Measurements from ENCODE around the gene DNAJC13.
"Not testable (repeated sequence)": the region's sequence is repeated elsewhere in the genome, so short reads cannot be mapped to it uniquely, and the experiment has no call there.

The DNAJC13 gene

DNA sequence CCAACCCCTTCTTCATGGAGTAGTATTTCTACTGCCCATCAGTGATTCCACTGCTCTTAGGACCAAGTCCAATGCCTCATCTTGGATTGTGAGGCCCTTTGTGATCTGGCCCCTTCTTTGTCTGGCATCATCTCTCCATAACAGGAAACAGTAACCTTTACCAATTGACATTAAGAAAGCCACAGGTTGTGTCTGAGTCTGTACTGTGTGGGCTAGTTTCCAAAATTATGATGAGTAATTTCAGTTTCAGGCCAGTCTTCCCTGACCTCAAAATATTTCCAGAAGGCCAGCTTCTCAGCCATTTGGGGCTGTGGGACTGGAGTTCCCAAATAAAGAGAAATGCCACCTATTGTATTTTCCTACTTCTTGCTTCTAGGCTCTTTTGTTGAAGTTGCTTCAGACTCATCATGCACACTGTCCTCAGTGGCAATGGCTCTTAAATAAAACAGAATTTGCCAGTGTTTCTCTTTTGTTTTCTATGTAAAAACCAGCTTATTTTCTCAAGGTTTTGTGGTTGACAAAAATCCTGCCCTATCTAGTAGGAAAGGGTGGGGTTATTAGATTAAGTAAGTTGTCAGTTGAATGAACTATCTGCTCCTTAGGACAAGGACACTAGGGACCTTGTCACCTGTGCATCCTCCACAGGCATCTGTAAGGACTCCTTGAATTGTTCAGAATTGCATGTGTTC lies 132.7 kb downstream of the DNAJC13 start:
- H3K36me3 ChIP-seq (replicated peaks) = no peaks in the 10 kb centered on the region
- H3K27me3 ChIP-seq (ENCODE audit: low read depth) = no peaks in the 10 kb centered on the region
- peaks cover 18% of the 10 kb centered on the region for H3K4me1 ChIP-seq
- no peaks in the 10 kb centered on the region for H3K9me3 ChIP-seq
- H3K4me3 ChIP-seq = no peak overlapping the region
- in situ Hi-C loops (cut with MboI; ENCODE audit: low sequenced_read_pairs) = no loop called here
- DNase-seq (ENCODE audit: low spot score in 2 of 2) = no peak

DNA sequence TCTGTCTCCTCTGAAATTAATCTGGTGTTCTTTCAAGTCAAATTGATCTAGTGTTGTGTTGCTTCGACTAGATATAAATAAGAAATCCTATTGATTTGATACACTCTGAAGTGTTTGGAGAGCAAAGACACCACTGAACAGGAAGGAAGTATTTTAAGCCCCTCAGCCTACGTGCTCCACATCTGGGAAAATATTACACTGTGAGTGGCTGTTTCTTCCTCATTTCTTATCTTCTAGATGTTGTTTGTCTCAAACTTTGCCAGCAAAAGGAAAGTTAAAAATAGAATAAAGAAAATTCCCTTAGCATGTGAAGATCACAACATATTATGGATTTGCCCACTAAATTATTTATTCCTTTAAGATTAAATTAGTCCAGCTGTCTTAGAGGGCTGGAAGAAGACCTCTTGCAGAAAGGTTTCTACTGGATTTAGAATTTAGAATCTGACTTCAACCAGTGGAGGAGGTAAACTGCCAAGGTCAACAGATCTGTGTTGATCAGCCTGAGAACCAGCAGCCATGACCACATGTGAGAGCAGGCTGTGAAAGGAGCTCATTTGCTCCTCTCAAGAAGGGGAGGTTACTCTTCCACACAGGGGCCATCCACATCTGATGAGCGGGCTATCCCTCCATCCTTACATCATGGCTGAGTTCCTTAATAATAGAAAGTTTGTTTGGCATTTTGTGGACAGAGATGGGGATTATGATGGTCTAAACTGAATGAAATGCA lies 133.4 kb downstream of the DNAJC13 start:
- in situ Hi-C loops (cut with MboI; ENCODE audit: low sequenced_read_pairs) = no loop called here
- H3K4me1 ChIP-seq = peaks cover 18% of the 10 kb centered on the region
- DNase-seq (ENCODE audit: low spot score in 2 of 2) = no peak
- H3K27me3 ChIP-seq (ENCODE audit: low read depth) = no peaks in the 10 kb centered on the region
- H3K36me3 ChIP-seq (replicated peaks) = no peaks in the 10 kb centered on the region
- H3K9me3 ChIP-seq = no peaks in the 10 kb centered on the region
- no peak overlapping the region for H3K4me3 ChIP-seq

DNA sequence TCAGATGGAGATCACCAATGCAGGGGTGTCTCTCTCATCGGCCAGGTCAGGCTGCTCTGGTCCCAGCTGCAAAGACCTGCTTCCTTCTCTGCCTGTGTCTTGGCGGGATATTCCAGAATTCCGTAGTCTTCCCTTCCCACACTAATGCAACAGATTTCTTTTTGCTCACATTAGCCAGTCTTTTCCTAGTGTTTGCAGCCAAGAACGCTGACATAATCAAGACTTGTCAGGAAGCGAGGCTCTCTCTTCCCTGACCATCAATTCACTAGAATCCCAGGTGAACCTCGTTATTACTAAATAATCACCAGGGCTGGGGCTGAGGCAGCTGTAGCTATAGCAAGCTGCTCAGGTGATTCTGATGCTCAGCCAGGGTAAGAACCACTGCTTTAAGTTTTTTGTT lies 136.5 kb downstream of the DNAJC13 start:
- Histone ChIP-seq H3K9me3 (no peaks in the 10 kb centered on the region), H3K4me3 (no peak overlapping the region), H3K27me3 (ENCODE audit: low read depth) (no peaks in the 10 kb centered on the region), H3K36me3 (replicated peaks) (no peaks in the 10 kb centered on the region), H3K4me1 (peaks cover 22% of the 10 kb centered on the region)
- DNase-seq (ENCODE audit: low spot score in 2 of 2) = no peak
- in situ Hi-C loops (cut with MboI; ENCODE audit: low sequenced_read_pairs) = no loop called here

DNA sequence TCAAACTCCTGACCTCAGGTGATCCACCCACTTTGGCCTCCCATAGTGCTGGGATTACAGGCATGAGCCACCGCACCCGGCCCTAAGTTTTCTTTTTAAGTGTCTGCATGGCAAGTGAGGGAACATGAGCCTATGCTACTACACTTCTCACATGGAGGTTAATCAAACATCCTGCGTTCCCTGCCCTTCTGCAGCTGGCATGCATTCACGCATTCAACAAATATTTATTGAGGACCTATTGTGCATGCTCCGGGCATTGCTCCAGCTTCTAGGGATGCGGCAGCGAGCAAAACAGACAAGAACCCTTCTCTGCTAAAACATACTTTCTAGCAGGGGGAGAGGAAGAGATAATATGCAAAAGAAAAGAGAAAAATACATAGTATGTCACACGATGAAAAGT lies 137.1 kb downstream of the DNAJC13 start:
- Histone ChIP-seq H3K4me1 (peaks cover 22% of the 10 kb centered on the region), H3K27me3 (ENCODE audit: low read depth) (no peaks in the 10 kb centered on the region), H3K4me3 (no peak overlapping the region), H3K9me3 (no peaks in the 10 kb centered on the region), H3K36me3 (replicated peaks) (no peaks in the 10 kb centered on the region)
- in situ Hi-C loops (cut with MboI; ENCODE audit: low sequenced_read_pairs) = no loop called here
- DNase-seq (ENCODE audit: low spot score in 2 of 2) = peak; percentile 29 to 61

DNA sequence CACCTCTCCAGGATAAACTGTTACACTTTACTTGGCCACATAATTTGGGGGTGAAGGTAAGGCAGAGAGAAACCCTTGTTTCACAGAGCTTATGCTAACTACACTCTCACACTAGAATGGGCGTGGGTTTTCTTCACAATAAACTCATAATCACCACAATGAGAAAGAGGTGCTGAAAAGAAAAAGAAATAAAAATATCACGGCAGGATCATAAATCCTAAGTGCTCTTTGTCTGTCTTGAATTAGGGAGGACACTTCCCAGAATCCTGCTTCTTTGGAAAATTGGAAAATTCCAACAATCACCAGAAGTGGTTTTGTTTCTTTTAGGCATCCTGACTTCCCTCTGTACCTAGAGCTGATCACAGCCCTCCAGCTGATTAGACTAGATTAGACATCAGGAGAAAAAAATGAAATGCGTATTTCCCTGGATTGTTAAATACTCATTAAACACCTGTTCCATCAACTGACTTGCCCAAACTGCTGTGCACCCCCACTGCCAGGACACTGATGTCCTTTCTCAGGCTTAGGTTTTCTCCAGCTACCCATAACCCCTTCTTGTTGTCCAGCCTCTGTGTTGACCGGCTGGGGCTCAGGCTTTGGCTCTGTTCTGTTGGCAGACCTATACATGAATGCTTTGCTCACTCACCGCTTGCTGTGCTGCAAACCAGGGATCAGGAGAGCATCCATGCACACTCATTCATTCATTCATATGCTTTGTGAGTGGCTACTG lies 138.2 kb downstream of the DNAJC13 start:
- H3K36me3 ChIP-seq (replicated peaks) = no peaks in the 10 kb centered on the region
- no peaks in the 10 kb centered on the region for H3K27me3 ChIP-seq (ENCODE audit: low read depth)
- H3K9me3 ChIP-seq = no peaks in the 10 kb centered on the region
- H3K4me1 ChIP-seq = peaks cover 22% of the 10 kb centered on the region
- peak; percentile 30 to 77 for DNase-seq (ENCODE audit: low spot score in 2 of 2)
- in situ Hi-C loops (cut with MboI; ENCODE audit: low sequenced_read_pairs) = no loop called here
- no peak overlapping the region for H3K4me3 ChIP-seq

DNA sequence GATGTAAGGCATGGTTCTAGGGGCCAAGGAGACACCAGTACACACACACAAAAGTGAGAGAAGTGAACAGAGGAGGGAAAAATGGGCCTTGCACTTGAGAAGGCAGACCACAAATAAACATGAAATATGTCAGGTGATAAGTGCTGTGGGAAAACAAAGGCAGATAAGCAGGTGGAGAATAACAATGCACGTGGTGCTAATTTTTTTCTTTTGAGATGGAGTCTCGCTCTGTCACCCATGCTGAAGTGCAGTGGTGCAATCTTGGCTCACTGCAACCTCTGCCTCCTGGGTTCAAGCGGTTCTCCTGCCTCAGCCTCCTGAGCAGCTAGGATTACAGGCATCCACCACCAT lies 138.7 kb downstream of the DNAJC13 start:
- H3K36me3 ChIP-seq (replicated peaks); in situ Hi-C loops (cut with MboI; ENCODE audit: low sequenced_read_pairs); DNase-seq (ENCODE audit: low spot score in 2 of 2); H3K4me3 ChIP-seq; H3K27me3 ChIP-seq (ENCODE audit: low read depth); H3K9me3 ChIP-seq: not testable (repeated sequence)
- H3K4me1 ChIP-seq = peaks cover 22% of the 10 kb centered on the region

DNA sequence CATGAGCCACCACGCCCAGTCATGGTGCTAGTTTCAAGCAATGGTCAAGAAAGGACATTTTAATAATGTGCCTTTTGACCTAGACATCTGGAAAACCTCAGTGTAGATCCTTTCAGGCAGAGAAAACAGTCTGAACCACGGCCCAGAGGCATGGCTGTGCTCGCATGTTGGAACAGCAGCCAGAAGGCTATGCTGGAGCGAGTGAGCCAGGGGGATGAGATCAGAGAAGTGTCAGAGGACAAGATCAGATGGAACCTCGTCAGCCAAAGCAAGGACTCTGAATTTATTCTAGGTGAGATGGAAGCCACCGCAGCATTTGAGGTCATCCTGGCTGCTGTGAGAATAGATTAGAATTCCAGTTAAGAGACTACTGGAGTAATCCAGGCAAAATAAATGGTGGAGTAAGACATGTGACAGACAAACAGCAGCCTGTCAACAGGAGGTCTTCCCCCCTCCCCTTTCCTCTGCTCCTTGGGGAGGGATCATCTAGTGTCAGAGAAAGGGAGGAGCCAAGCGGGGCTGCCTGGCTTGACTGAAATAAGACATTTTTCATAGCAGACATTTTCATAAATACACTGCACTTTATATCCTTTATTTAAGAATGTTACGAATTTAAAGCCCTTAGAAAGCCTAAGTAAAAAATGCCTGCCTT lies 139.3 kb downstream of the DNAJC13 start:
- Histone ChIP-seq H3K4me1 (peaks cover 22% of the 10 kb centered on the region), H3K4me3 (no peak overlapping the region), H3K9me3 (no peaks in the 10 kb centered on the region), H3K27me3 (ENCODE audit: low read depth) (no peaks in the 10 kb centered on the region), H3K36me3 (replicated peaks) (no peaks in the 10 kb centered on the region)
- DNase-seq (ENCODE audit: low spot score in 2 of 2) = no peak
- in situ Hi-C loops (cut with MboI; ENCODE audit: low sequenced_read_pairs) = no loop called here

DNA sequence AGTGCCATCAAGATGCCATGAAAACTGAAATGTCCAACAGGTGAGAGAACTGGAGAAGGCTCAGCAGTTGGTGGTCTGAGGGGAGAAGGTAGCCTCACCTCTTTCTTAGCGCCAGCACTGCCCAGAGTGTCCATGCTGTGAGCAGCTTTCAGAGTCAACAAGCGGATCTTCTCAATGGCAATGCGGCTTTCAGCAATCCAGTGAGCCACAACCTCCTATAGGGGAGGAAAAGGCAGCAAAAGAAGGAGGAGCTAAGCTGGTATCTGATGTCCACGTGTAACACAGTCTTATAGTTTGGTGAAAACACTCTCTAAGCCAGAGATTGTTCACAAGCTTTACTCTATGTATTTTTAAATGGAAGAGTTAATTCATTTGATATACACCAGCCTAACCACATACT lies 143.7 kb downstream of the DNAJC13 start:
- no peak for DNase-seq (ENCODE audit: low spot score in 2 of 2)
- H3K36me3 ChIP-seq (replicated peaks) = no peaks in the 10 kb centered on the region
- H3K4me3 ChIP-seq = no peak overlapping the region
- in situ Hi-C loops (cut with MboI; ENCODE audit: low sequenced_read_pairs) = no loop called here
- no peaks in the 10 kb centered on the region for H3K27me3 ChIP-seq (ENCODE audit: low read depth)
- no peaks in the 10 kb centered on the region for H3K9me3 ChIP-seq
- peaks cover 3% of the 10 kb centered on the region for H3K4me1 ChIP-seq

DNA sequence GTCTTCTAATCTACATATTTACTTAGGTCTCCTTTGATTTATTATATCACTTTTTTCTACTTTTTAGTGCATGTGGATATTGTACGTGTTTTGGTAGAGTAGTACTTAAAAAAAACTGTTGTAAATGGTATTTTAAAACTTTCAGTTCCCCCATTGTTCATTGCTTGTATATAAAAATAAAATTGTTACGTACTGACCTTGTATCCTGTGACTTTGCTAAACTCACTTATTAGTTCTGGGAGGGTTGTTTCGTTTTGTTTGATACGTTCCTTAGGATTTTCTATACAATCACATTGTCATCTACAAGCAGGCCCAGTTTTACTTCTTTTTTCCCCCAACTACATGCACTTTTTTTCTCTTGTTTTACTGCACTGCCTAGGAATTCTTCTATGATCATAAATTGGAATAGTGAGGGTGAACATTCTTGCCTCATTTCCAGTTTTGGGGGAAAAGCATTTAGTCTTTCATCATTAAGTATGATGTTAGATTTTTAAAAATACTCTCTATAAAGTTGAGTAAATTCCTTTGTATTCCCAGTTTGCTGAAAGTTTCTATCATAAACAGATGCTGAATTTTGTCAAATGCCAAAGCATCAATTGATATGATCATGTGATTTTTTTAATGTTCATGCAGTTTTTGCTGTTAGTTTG lies 146.2 kb downstream of the DNAJC13 start:
- H3K4me3 ChIP-seq = no peak overlapping the region
- in situ Hi-C loops (cut with MboI; ENCODE audit: low sequenced_read_pairs) = no loop called here
- H3K9me3 ChIP-seq = no peaks in the 10 kb centered on the region
- no peak for DNase-seq (ENCODE audit: low spot score in 2 of 2)
- H3K4me1 ChIP-seq = no peaks in the 10 kb centered on the region
- H3K27me3 ChIP-seq (ENCODE audit: low read depth) = no peaks in the 10 kb centered on the region
- H3K36me3 ChIP-seq (replicated peaks) = no peaks in the 10 kb centered on the region

DNA sequence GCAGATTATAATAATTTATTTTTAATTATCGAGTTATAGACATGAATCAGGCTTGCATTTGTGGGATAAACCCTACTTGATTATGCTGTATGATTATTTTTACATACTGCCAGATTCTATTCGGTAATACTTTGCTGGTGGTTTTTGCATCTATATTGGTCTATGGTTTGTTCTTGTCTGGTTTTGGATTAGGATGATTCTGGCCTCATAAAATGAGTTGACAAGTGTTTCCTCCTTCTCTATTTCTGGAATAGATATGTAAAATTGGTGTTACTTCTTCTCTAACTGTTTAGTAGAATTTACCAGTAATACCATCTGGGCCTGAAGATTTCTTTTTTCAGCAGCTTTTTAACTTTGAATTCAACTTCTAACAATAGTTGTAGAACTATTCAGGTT lies 146.8 kb downstream of the DNAJC13 start:
- no peak for DNase-seq (ENCODE audit: low spot score in 2 of 2)
- H3K27me3 ChIP-seq (ENCODE audit: low read depth) = no peaks in the 10 kb centered on the region
- H3K9me3 ChIP-seq = no peaks in the 10 kb centered on the region
- no peak overlapping the region for H3K4me3 ChIP-seq
- no peaks in the 10 kb centered on the region for H3K36me3 ChIP-seq (replicated peaks)
- H3K4me1 ChIP-seq = no peaks in the 10 kb centered on the region
- in situ Hi-C loops (cut with MboI; ENCODE audit: low sequenced_read_pairs) = no loop called here

DNA sequence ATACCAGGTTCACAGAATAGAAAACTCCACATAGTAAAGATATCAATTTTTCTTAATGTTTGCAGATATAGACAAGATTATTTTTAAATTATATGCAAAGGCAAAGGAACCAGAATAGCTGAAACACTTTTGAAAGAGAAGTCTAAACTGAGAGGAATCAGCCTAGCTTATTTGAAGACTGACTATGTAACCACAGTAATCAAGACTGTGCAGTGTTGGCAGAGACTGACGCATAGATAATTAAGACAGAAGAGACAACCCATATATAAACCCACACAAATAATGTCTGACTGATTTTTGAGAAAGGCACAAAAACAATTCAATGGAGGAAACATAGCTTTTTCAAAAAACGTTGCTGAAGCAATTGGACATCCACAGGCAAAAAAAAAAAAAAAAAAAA lies 151.1 kb downstream of the DNAJC13 start:
- H3K27me3 ChIP-seq (ENCODE audit: low read depth) = no peaks in the 10 kb centered on the region
- no peak overlapping the region for H3K4me3 ChIP-seq
- no peaks in the 10 kb centered on the region for H3K9me3 ChIP-seq
- in situ Hi-C loops (cut with MboI; ENCODE audit: low sequenced_read_pairs) = no loop called here
- no peaks in the 10 kb centered on the region for H3K4me1 ChIP-seq
- DNase-seq (ENCODE audit: low spot score in 2 of 2) = no peak
- H3K36me3 ChIP-seq (replicated peaks) = no peaks in the 10 kb centered on the region; the same call in 1 of the 2 replicates

DNA sequence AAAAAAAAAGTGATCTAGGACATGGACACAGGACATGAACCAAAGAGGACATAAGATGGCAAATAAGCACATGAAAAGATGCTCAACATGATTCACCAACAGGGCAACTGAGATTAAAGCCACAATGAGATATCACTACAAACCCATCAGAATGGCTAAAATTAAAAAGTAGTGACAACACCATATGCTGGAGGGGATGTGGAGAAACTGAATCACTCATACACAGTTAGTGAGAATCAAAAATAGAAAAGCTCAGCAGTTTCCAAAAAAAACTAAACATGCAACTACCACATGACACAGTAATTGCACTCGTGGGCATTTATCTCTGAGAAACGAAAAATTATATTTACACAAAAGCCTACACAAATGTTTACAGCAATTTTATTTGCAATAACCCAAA lies 151.9 kb downstream of the DNAJC13 start:
- in situ Hi-C loops (cut with MboI; ENCODE audit: low sequenced_read_pairs) = no loop called here
- no peak for DNase-seq (ENCODE audit: low spot score in 2 of 2)
- no peaks in the 10 kb centered on the region; the same call in 1 of the 2 replicates for H3K36me3 ChIP-seq (replicated peaks)
- H3K9me3 ChIP-seq = no peaks in the 10 kb centered on the region
- no peaks in the 10 kb centered on the region for H3K27me3 ChIP-seq (ENCODE audit: low read depth)
- no peaks in the 10 kb centered on the region for H3K4me1 ChIP-seq
- H3K4me3 ChIP-seq = no peak overlapping the region

DNA sequence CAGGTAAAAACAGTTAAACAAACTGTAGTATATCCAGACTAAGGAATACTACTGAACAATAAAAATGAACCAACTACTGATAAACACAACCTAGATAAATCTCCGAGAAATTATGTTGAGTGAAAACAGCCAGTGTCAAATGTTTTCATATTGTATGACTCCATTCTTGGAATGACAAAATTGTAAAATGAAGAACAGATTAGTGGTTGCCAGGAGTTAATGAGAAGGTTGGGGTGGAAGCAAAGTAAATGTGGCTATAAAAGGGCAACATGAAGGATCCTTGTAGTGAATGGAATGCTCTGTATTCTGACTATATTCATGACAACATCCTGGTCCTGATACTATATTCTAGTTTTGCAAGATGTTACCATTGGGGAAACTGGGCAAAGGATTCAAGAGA lies 152.3 kb downstream of the DNAJC13 start:
- H3K4me3 ChIP-seq = no peak overlapping the region
- in situ Hi-C loops (cut with MboI; ENCODE audit: low sequenced_read_pairs) = no loop called here

More for the DNA sequence above, 152.3 kb downstream of the DNAJC13 start:
- no peaks in the 10 kb centered on the region; the same call in 1 of the 2 replicates for H3K36me3 ChIP-seq (replicated peaks)
- no peaks in the 10 kb centered on the region for H3K4me1 ChIP-seq
- no peaks in the 10 kb centered on the region for H3K9me3 ChIP-seq
- no peak for DNase-seq (ENCODE audit: low spot score in 2 of 2)
- no peaks in the 10 kb centered on the region for H3K27me3 ChIP-seq (ENCODE audit: low read depth)

Data from HAP-1 (cell line).